Loucy (cell line): Measurements from ENCODE around the gene PRUNE2.

Experiments
- EZH2phosphoT487 ChIP-seq: fragments of 200-600 bp; IDR thresholded peaks from 2 replicates; pipeline ENCODE4 v1.6.1; 2018; ENCODE audit warnings: antibody characterized with exemption, mild to moderate bottlenecking, moderate library complexity, borderline replicate concordance
- TF ChIP-seq, protein P1 (sequence below): fragments of 200-600 bp; sonication (generic); conservative IDR thresholded peaks from 2 replicates; pipeline ENCODE4 v1.5.1; 2014; ENCODE audit warnings: mild to moderate bottlenecking, antibody characterized with exemption, low read length

- TF ChIP-seq, protein P1, sequence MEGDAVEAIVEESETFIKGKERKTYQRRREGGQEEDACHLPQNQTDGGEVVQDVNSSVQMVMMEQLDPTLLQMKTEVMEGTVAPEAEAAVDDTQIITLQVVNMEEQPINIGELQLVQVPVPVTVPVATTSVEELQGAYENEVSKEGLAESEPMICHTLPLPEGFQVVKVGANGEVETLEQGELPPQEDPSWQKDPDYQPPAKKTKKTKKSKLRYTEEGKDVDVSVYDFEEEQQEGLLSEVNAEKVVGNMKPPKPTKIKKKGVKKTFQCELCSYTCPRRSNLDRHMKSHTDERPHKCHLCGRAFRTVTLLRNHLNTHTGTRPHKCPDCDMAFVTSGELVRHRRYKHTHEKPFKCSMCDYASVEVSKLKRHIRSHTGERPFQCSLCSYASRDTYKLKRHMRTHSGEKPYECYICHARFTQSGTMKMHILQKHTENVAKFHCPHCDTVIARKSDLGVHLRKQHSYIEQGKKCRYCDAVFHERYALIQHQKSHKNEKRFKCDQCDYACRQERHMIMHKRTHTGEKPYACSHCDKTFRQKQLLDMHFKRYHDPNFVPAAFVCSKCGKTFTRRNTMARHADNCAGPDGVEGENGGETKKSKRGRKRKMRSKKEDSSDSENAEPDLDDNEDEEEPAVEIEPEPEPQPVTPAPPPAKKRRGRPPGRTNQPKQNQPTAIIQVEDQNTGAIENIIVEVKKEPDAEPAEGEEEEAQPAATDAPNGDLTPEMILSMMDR, result no peak
- no peak for TF ChIP-seq EZH2phosphoT487
Measured at GRCh38 chr9:76707510-76707909, 198.4 kb downstream of the PRUNE2 start.
